K562 (cell line): ENCODE data around the gene ZNF646. TPM values are rescaled to one million over a fixed set of nuclear protein-coding genes. Genes with fewer than 3 reads are reported as not detected.

ENCODE experiments used
- ATAC-seq: fragments of 200-7000 bp; cut with Tn5 transposase; 3 replicates; pipeline ENCODE4 v1.9.1; 2020; ENCODE audit warnings: moderate library complexity
- BruUV-seq: library from RNA; stranded (reverse); fragments of 400-500 nt; replicated peaks from 2 replicates; lab custom pipeline; 2021; lab: Mats Ljungman, UMichigan
- CTCF ChIA-PET: fragments of 300-600 bp; formaldehyde crosslinking; extraction: SDS; loops from one replicate; lab custom pipeline; 2021; ENCODE audit warnings: low intra/inter-chr PET ratio; lab: Yijun Ruan, JAX
- POLR2A ChIA-PET: fragments of 300-600, 350-650 bp; sonication (Branson Sonifier 250); formaldehyde crosslinking; extraction: SDS; loops from one replicate; lab custom pipeline; 2021; ENCODE audit warnings: antibody characterized with exemption, inconsistent platforms; lab: Yijun Ruan, JAX
- DNase-seq, 4 experiments: peaks; one replicate each; pipeline versions ENCODE4 v3.0.0 to v3.0.0-alpha.2; 2011 to 2018; ENCODE audit warnings: low spot score in 3 of 4, mixed read lengths in 3 of 4; ENCODE audit errors: extremely low read depth in 1 of 4
- FAIRE-seq: peaks from 2 replicates; lab custom pipeline; 2011; peaks lifted over from hg19 to GRCh38; lab: Jason Lieb, UNC
- H2AFZ ChIP-seq: 2 replicates; pipeline ENCODE4 v1.6.0; 2011; ENCODE audit warnings: low read depth, low read length, control low read depth, inconsistent platforms
- H3K27ac ChIP-seq: fragments of 200-600 bp; 3 replicates; pipeline ENCODE4 v1.8.0; 2011; ENCODE audit warnings: low read depth, mild to moderate bottlenecking, control low read depth, inconsistent platforms, low read length, moderate library complexity, mixed read lengths; ENCODE audit errors: extremely low read depth
- H3K27me3 ChIP-seq, 2 experiments: fragments of 300-600 bp in 1 of 2; 2 replicates in 1 of 2; 3 replicates in 1 of 2; pipeline versions ENCODE4 v1.6.0 to v1.8.0; 2011; ENCODE audit warnings: inconsistent platforms in 2 of 2, low read length in 2 of 2, mild to moderate bottlenecking in 1 of 2, mixed read lengths in 1 of 2, moderate library complexity in 1 of 2; ENCODE audit not compliant: control insufficient read depth in 2 of 2, insufficient read depth in 2 of 2
- H3K36me3 ChIP-seq: fragments of 300-600 bp; 3 replicates; pipeline ENCODE4 v1.8.0; 2011; ENCODE audit warnings: mild to moderate bottlenecking, low read length, inconsistent platforms; ENCODE audit not compliant: control insufficient read depth, insufficient read depth
- H3K4me1 ChIP-seq, 2 experiments: fragments of 200-600 bp in 1 of 2; replicated peaks in 1 of 2; 2 replicates in 1 of 2; 3 replicates in 1 of 2; pipeline versions ENCODE4 v1.5.1 to v1.8.0; 2011; ENCODE audit warnings: inconsistent platforms in 2 of 2, low read length in 2 of 2, mild to moderate bottlenecking in 1 of 2, mixed read lengths in 1 of 2, moderate library complexity in 1 of 2; ENCODE audit not compliant: control insufficient read depth in 2 of 2, insufficient read depth in 2 of 2
- H3K4me2 ChIP-seq: 2 replicates; pipeline ENCODE4 v1.6.1; 2011; ENCODE audit warnings: low read length, control low read depth, inconsistent platforms, mixed read lengths; ENCODE audit not compliant: insufficient read depth
- H3K4me3 ChIP-seq: fragments of 200-600 bp; sonication (generic), shearing (Covaris generic); 2 replicates; pipeline ENCODE4 v1.5.1; 2016; ENCODE audit warnings: control low read depth, inconsistent platforms
- H3K79me2 ChIP-seq: fragments of 200-600 bp; 3 replicates; pipeline ENCODE4 v1.8.0; 2011; ENCODE audit warnings: low read length, inconsistent platforms; ENCODE audit not compliant: control insufficient read depth, insufficient read depth
- H3K9ac ChIP-seq, 2 experiments: 2 replicates each; pipeline versions ENCODE4 v1.6.0 to v1.6.1; 2011; ENCODE audit warnings: low read depth in 2 of 2, low read length in 2 of 2, control low read depth in 1 of 2, inconsistent platforms in 1 of 2, mild to moderate bottlenecking in 1 of 2, mixed read lengths in 1 of 2; ENCODE audit not compliant: insufficient read depth in 1 of 2
- H3K9me1 ChIP-seq: one replicate; pipeline ENCODE4 v1.6.0; 2011; ENCODE audit warnings: inconsistent platforms, mild to moderate bottlenecking, low read length, moderate library complexity; ENCODE audit not compliant: control insufficient read depth, insufficient read depth
- H3K9me3 ChIP-seq: replicated peaks from 2 replicates; pipeline ENCODE4 v1.5.1; 2011; ENCODE audit warnings: low read depth, low read length, inconsistent platforms; ENCODE audit not compliant: control insufficient read depth, insufficient read depth
- H4K20me1 ChIP-seq: replicated peaks from 2 replicates; pipeline ENCODE4 v1.6.1; 2011; ENCODE audit warnings: low read length, inconsistent platforms, mixed read lengths; ENCODE audit not compliant: control insufficient read depth, insufficient read depth
- ARID3B ChIP-seq: fragments of 250-450 bp; sonication (Bioruptor Pico); IDR thresholded peaks from 2 replicates; pipeline ENCODE4 v1.4.0; 2020; ENCODE audit warnings: borderline replicate concordance
- BRD9 ChIP-seq: fragments of 450-650 bp; IDR thresholded peaks from 2 replicates; pipeline ENCODE4 v1.6.1; 2018; ENCODE audit warnings: low read depth; ENCODE audit not compliant: partially characterized antibody
- FOXA3 ChIP-seq, 2 experiments: fragments of 450-650 bp in 1 of 2; sonication (generic) in 1 of 2; formaldehyde crosslinking; IDR thresholded peaks in 1 of 2; conservative IDR thresholded peaks in 1 of 2; 2 replicates each; pipeline versions ENCODE4 v1.4.0 to v1.8.0; 2020 to 2022; ENCODE audit warnings: mild to moderate bottlenecking in 2 of 2, missing genetic modification reagents in 1 of 2
- FOXK2 ChIP-seq, 2 experiments: fragments of 450-650 bp; IDR thresholded peaks in 1 of 2; conservative IDR thresholded peaks in 1 of 2; 2 replicates each; pipeline ENCODE4 v1.6.1; 2016; ENCODE audit warnings: low read depth in 2 of 2, mild to moderate bottlenecking in 1 of 2
- GTF2F1 ChIP-seq: IDR thresholded peaks from 2 replicates; pipeline ENCODE4 v1.6.1; 2011; ENCODE audit warnings: low read depth, low read length, improper control_type of control experiment
- HMG20A ChIP-seq: fragments of 450-650 bp; formaldehyde crosslinking; conservative IDR thresholded peaks from 2 replicates; pipeline ENCODE4 v1.4.0; 2020; ENCODE audit warnings: mild to moderate bottlenecking, mixed read lengths
- ILK ChIP-seq: fragments of 450-650 bp; IDR thresholded peaks from 2 replicates; pipeline ENCODE4 v1.6.1; 2016; ENCODE audit warnings: missing genetic modification characterization, low read depth, mild to moderate bottlenecking, missing compliant biosample characterization, moderate library complexity, borderline replicate concordance
- MAX ChIP-seq: sonication (generic); formaldehyde crosslinking; IDR thresholded peaks from 2 replicates; pipeline ENCODE4 v1.9.0; 2022; ENCODE audit warnings: mild to moderate bottlenecking, missing genetic modification reagents
- MTA1 ChIP-seq: fragments of 450-650 bp; IDR thresholded peaks from 2 replicates; pipeline ENCODE4 v1.6.1; 2017; ENCODE audit warnings: borderline replicate concordance
- NFRKB ChIP-seq: fragments of 450-650 bp; IDR thresholded peaks from 2 replicates; pipeline ENCODE4 v1.6.1; 2016; ENCODE audit warnings: low read depth
- POLR2G ChIP-seq: fragments of 200-400 bp; formaldehyde crosslinking; IDR thresholded peaks from 2 replicates; pipeline ENCODE4 v1.6.1; 2017; ENCODE audit warnings: low read depth, mild to moderate bottlenecking, antibody characterized with exemption, low read length, moderate library complexity
- RBFOX2 ChIP-seq: fragments of 200-400 bp; formaldehyde crosslinking; IDR thresholded peaks from 2 replicates; pipeline ENCODE4 v1.6.1; 2017; ENCODE audit warnings: low read depth, mild to moderate bottlenecking, low read length, moderate library complexity
- SMARCA5 ChIP-seq: fragments of 450-650 bp; IDR thresholded peaks from 2 replicates; pipeline ENCODE4 v1.6.1; 2016
- ZFP36 ChIP-seq: fragments of 150-350 bp; IDR thresholded peaks from 2 replicates; pipeline ENCODE4 v1.6.1; 2018; ENCODE audit warnings: low read length, low read depth; ENCODE audit not compliant: partially characterized antibody
- WGBS: fragments of 100-300 bp; shearing (Covaris generic); methylation state at CpG from one replicate; pipeline ENCODE4 v1.1.6; 2016; ENCODE audit warnings: low coverage, mixed read lengths; ENCODE audit not compliant: insufficient coverage; ENCODE audit errors: missing lambda C conversion rate; 5-methylcytosine and 5-hydroxymethylcytosine counted together
- in situ Hi-C: fragments of 300-500 bp; cut with MboI; formaldehyde crosslinking; loops from 4 replicates; pipeline ENCODE4 v1.15.0; 2018; ENCODE audit warnings: inconsistent platforms, mixed read lengths
- intact Hi-C: fragments of 100-400 bp; cut with micrococcal nuclease; formaldehyde crosslinking; loops from 2 replicates; pipeline ENCODE4 v1.14.2; 2022
- polyA plus RNA-seq, 8 experiments: library from polyadenylated mRNA; depleted of rRNA in 4 of 8; stranded (reverse) in 5 of 8; unstranded in 3 of 8; fragments of >200 nt; fragmentation: Nextera tagmentation in 2 of 8; fragmentation: Illumina TruSeq in 1 of 8; extraction: Ambion mirVana in 2 of 8; extraction: Trizol in 1 of 8; gene quantifications; 2 replicates each; pipeline versions ENCODE4 v1.2.1 to v1.2.3, GENCODE V29; 2011 to 2014; ENCODE audit warnings: inconsistent platforms in 1 of 8, missing spikeins in 1 of 8
- total RNA-seq, 7 experiments: library from RNA; depleted of rRNA in 6 of 7; stranded (reverse); fragments of >200 nt in 6 of 7; fragmentation: Illumina TruSeq in 2 of 7; extraction: Trizol in 2 of 7; gene quantifications; 2 replicates each; pipeline versions ENCODE4 v1.2.1 to v1.2.3, GENCODE V29; 2011 to 2021; ENCODE audit warnings: low replicate concordance in 1 of 7

The ZNF646 gene
- total and polyA plus RNA-seq, 9 of the 15 experiments (the other 6 are each of a cell fraction or from before 2014, with no cell fraction given), result 0.08 to 20.6 (median 8.0) TPM

GRCh38 chr16:31088459-31089183 lies 14.4 kb downstream of the ZNF646 start, which contains the start of gene PRSS53:
PRSS53 (minus strand) TSS chr16:31088943; CDS start chr16:31088809, 134 bp downstream.
- H3K36me3 ChIP-seq, result peaks cover 51% of the 10 kb centered on the region; the same call in 2 of the 3 replicates
- intact Hi-C loops (no loop called here), in situ Hi-C loops (no loop called here)
- H3K27ac ChIP-seq, result no peak within 1 kb of the TSS
- H3K27me3 ChIP-seq, result no peaks in the 10 kb centered on the region
- no TSS peak for BruUV-seq
- TF ChIP-seq POLR2G, result peak; percentile 51
- TF ChIP-seq ARID3B, result no peak
- TF ChIP-seq ZFP36, result peak; percentile 71
- TF ChIP-seq MAX (CRISPR knock-in tag), result 0 out of 2 replicates have a peak, but pooled peaks have one; percentile 10
- no peak for TF ChIP-seq MTA1
- no peak for TF ChIP-seq NFRKB
- no peak for TF ChIP-seq FOXK2 (conservative IDR thresholded peaks at IDR 0.05 in 1 of 2, IDR thresholded peaks at IDR 0.05 in 1 of 2; ENCODE audit: low read depth in 2 of 2)
- no peak for TF ChIP-seq ILK (tag)
- TF ChIP-seq FOXA3 (CRISPR knock-in tag; conservative IDR thresholded peaks at IDR 0.05 in 1 of 2, IDR thresholded peaks at IDR 0.05 in 1 of 2), result peak in 1 of 2 experiments; percentile 75; a peak in 1 of 4 replicates
- TF ChIP-seq RBFOX2, result 0 out of 2 replicates have a peak, but pooled peaks have one; percentile 11
- no peak for TF ChIP-seq GTF2F1
- TF ChIP-seq BRD9, result no peak
- TF ChIP-seq HMG20A (CRISPR knock-in tag), result no peak
- 0 out of 2 replicates have a peak, but pooled peaks have one; percentile 21 for TF ChIP-seq SMARCA5
- DNase-seq (no peak), ATAC-seq (no peak), FAIRE-seq (no peak)
- H3K4me3 ChIP-seq, result no peak within 1 kb of the TSS
- WGBS, result 74% methylated on average over 13 of the region's 15 CpGs
- H3K9me3 ChIP-seq, result no peaks in the 10 kb centered on the region
- ChIA-PET CTCF (no interaction called here), POLR2A (interaction anchor here (0.5 to 1.4 kb wide), 6 partner anchors 9 to 96 kb away, joined by 3 to 5 read pairs (median 4); partner anchors contain the start of genes KAT8, ZNF646 and ZNF668)
- peaks cover 8% of the 10 kb centered on the region; the same call in 1 of the 2 replicates for H4K20me1 ChIP-seq
- peaks cover 14% of the 10 kb centered on the region for H3K79me2 ChIP-seq
- H3K4me1 ChIP-seq, result peaks cover 10 to 50% of the 10 kb centered on the region in 2 experiments; a peak in 3 of 5 replicates
- H3K4me2 ChIP-seq, result no peak within 1 kb of the TSS
- H2AFZ ChIP-seq, result no peak within 1 kb of the TSS
- peak within 1 kb of the TSS in 1 of 2 experiments; percentile 55; a peak in 2 of 4 replicates for H3K9ac ChIP-seq
- H3K9me1 ChIP-seq, result peaks cover 3% of the 10 kb centered on the region
